Measurements from ENCODE around the gene KRTAP5-5. TPM values are rescaled to one million over a fixed set of nuclear protein-coding genes. Genes with fewer than 3 reads are reported as not detected.
"Not testable (repeated sequence)": the region's sequence is repeated elsewhere in the genome, so short reads cannot be mapped to it uniquely, and the experiment has no call there.

The KRTAP5-5 gene
- total and polyA plus RNA-seq, 12 donors, result not detected

- TF ChIP-seq CTCF (IDR thresholded peaks at IDR 0.05), result no peak
- intact Hi-C loops (cut with DNase I), result no loop called here
These were observed 25.9 kb upstream of the KRTAP5-5 start for GRCh38 chr11:1603629-1604028.

GRCh38 chr11:1604181-1604580 lies 25.4 kb upstream of the KRTAP5-5 start:
- Histone ChIP-seq H3K4me1 (peaks cover 0 to 12% (median 6%) of the 10 kb centered on the region in 9 donors), H3K36me3 (no peaks in the 10 kb centered on the region), H3K4me3 (no peak overlapping the region), H3K27ac (no peak overlapping the region), H3K27me3 (peaks cover 0 to 54% (median 10%) of the 10 kb centered on the region in 7 donors), H3K9me3 (no peaks in the 10 kb centered on the region)
- DNase-seq (no peak), ATAC-seq (peak in 2 of 8 donors; percentile 10 to 40)
- 91 to 94% methylated on average over 11 of the region's 11 CpGs for WGBS, 2 donors
- TF ChIP-seq CTCF (IDR thresholded peaks at IDR 0.05), result no peak
- intact Hi-C loops (cut with DNase I), result no loop called here

More at GRCh38 chr11:1603629-1604028, 25.9 kb upstream of the KRTAP5-5 start:
- Histone ChIP-seq H3K27me3 (peaks cover 0 to 49% (median 10%) of the 10 kb centered on the region in 7 donors), H3K9me3 (no peaks in the 10 kb centered on the region), H3K27ac (no peak overlapping the region), H3K4me3 (no peak overlapping the region), H3K4me1 (peaks cover 0 to 6% (median 4%) of the 10 kb centered on the region in 9 donors), H3K36me3 (no peaks in the 10 kb centered on the region)
- no peak for DNase-seq
- WGBS, 2 donors, result 69 to 92% methylated on average over 1 of the region's 1 CpG
- no peak for ATAC-seq

DNA sequence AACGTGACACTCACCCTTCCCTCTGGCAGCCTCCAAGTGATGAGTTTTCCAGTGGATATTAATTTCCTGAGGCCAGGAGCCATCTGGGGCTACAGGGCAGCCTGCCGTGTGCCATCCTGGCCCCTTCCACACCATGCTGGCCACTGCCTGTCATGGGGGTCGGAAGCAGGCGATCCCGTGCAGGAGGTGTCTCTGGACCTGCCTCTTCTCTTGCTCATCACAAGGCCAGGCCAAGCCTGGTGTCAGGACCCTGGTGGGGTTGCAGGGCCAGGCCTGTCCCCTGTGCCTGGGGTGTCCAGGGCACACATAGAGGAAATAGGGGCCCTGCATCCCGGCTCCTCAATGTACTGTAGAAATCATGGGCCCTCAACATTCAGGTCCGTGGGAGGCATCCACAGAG lies 24.9 kb upstream of the KRTAP5-5 start:
- no peaks in the 10 kb centered on the region for H3K9me3 ChIP-seq
- DNase-seq (no peak), ATAC-seq (peak in 1 of 8 donors; percentile 26)
- intact Hi-C loops (cut with DNase I), result loop anchor here in 1 of 10 donors (5.0 kb wide), 1 partner anchor 858 kb away; no protein-coding TSS in a partner anchor
- H3K27me3 ChIP-seq, result peaks cover 0 to 56% (median 10%) of the 10 kb centered on the region in 7 donors
- no peak overlapping the region for H3K27ac ChIP-seq
- WGBS, 2 donors, result 80 to 83% methylated on average over 7 of the region's 7 CpGs
- TF ChIP-seq CTCF (IDR thresholded peaks at IDR 0.05), result no peak
- H3K36me3 ChIP-seq, result no peaks in the 10 kb centered on the region
- peaks cover 0 to 12% (median 6%) of the 10 kb centered on the region in 9 donors for H3K4me1 ChIP-seq
- H3K4me3 ChIP-seq, result no peak overlapping the region

- Histone ChIP-seq H3K4me1 (peaks cover 0 to 12% (median 6%) of the 10 kb centered on the region in 9 donors), H3K27me3 (peaks cover 0 to 56% (median 10%) of the 10 kb centered on the region in 7 donors)
- not testable (repeated sequence) for ATAC-seq, H3K9me3 ChIP-seq, H3K4me3 ChIP-seq, H3K27ac ChIP-seq, DNase-seq, H3K36me3 ChIP-seq
- intact Hi-C loops (cut with DNase I), result loop anchor here in 1 of 10 donors (5.0 kb wide), 1 partner anchor 856 kb away; no protein-coding TSS in a partner anchor
- 89 to 93% methylated on average over 13 of the region's 13 CpGs for WGBS, 2 donors
These were observed 23.7 kb upstream of the KRTAP5-5 start for GRCh38 chr11:1605923-1606322.

- not testable (repeated sequence) for H3K4me3 ChIP-seq, H3K36me3 ChIP-seq, DNase-seq, H3K27ac ChIP-seq, ATAC-seq, H3K9me3 ChIP-seq
- Histone ChIP-seq H3K4me1 (peaks cover 0 to 12% (median 6%) of the 10 kb centered on the region in 9 donors), H3K27me3 (peaks cover 0 to 50% (median 10%) of the 10 kb centered on the region in 7 donors)
- intact Hi-C loops (cut with DNase I), result loop anchor here in 1 of 10 donors (5.0 kb wide), 1 partner anchor 855 kb away; no protein-coding TSS in a partner anchor
- WGBS, 2 donors, result 41 to 48% methylated on average over 18 of the region's 18 CpGs
These were observed 22.3 kb upstream of the KRTAP5-5 start for GRCh38 chr11:1607156-1607845.

GRCh38 chr11:1607901-1608300 lies 21.7 kb upstream of the KRTAP5-5 start:
- Histone ChIP-seq H3K4me1 (peaks cover 0 to 12% (median 6%) of the 10 kb centered on the region in 9 donors), H3K27me3 (peaks cover 0 to 44% (median 10%) of the 10 kb centered on the region in 7 donors)
- not testable (repeated sequence) for DNase-seq, ATAC-seq, H3K36me3 ChIP-seq, H3K9me3 ChIP-seq, H3K4me3 ChIP-seq, H3K27ac ChIP-seq
- WGBS, 2 donors, result 53 to 54% methylated on average over 5 of the region's 5 CpGs
- intact Hi-C loops (cut with DNase I), result loop anchor here in 1 of 10 donors (5.0 kb wide), 1 partner anchor 854 kb away; no protein-coding TSS in a partner anchor
